SIG-M5 (cell line): ENCODE measurements around the gene LTN1.
"Not testable (repeated sequence)": the region's sequence is repeated elsewhere in the genome, so short reads cannot be mapped to it uniquely, and the experiment has no call there.

Experiments
- DNase-seq: peaks from one replicate; lab custom pipeline; 2025; lab: John Stamatoyannopoulos, UW

Gene LTN1

DNA sequence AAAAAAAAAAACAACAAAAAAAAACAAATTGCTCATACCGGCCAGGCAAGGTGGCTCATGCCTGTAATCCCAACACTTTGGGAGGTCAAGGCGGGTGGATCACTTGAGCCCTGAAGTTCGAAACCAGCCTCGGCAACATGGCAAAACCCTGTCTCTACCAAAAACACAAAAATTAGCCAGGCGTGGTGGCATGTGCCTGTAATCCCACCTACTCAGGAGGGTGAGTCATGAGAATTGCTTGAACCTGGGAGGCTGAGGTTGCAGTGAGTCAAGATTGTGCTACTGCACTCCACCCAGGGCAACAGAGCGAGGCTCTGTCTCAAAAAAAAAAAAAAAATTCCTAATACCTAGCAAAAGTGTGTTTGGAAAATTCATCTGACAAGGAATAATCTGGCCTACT lies 4.5 kb downstream of the LTN1 start:
- not testable (repeated sequence) for DNase-seq

DNA sequence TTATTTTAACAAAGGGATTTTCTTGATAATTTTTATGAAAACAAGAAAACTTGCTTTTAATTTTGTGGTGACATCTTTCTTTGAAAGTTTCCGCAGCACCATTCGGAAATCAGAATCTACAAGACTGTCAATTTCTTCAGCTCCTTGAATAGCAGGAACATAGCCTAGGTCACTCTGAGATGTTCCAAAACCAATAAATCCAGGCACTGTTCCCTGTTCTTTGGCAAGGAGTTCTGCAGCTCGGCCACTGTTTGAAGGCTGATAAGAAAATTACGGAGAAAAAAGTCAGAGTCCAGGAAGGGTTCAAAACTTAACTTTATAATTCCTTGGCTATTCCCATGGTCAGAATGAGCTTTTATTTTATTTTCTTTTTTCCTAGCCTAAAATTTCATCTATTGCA lies 6.0 kb downstream of the LTN1 start:
- DNase-seq, result no peak

DNA sequence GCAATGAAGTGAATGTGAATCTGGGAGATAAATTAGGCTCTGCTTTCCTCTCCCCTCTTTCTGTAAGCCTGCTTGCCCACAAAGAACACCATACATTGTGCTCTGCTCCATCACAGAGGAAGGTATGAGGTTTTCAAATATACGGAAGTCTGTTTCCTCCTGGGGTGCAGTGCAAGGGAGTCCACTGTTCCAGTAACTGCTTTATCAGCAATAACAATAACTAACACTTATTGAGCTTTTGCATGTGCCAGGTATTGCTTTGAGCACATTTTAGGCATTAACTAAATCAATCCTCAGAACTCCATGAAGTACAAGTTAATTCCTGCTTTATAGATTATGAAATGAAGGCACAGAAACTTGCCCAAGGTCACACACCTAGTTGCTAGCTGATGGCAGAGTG lies 10.0 kb downstream of the LTN1 start:
- DNase-seq, result no peak

DNA sequence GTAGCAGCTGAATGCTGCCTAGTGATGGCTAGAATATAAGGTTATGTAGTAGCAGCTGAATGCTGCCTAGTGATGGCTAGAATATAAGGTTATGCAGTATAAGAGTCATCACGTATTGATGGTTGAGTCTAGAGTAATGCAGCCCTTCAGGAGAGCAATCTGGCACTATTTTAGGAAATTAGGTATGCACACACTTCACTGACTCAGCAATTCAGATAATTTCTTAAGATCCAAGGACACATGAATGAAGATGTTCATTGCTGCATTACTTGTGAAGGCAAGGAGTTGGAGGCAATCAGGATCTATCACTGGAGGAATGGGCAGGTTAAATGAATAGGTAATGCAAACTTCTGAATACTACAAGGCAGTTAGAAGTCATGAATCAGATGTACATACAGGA lies 13.6 kb downstream of the LTN1 start:
- no peak for DNase-seq

DNA sequence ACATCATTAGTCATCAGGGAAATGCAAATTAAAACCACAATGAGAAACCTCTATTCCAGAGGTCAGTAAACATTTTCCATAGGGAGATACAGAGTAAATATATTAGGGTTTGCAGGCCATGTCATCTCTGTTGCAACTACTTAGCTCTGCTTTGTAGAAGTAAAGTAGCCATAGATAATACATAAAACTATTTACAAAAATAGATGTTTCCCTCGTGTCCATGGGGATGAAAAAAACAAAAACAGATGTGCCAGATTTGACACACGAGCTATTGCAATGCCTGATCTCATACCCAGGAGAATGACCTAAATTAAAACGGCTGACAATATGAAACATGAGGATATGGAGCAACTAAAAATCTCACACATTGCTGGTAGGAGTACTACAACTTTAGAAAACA lies 17.3 kb downstream of the LTN1 start:
- DNase-seq, result no peak

DNA sequence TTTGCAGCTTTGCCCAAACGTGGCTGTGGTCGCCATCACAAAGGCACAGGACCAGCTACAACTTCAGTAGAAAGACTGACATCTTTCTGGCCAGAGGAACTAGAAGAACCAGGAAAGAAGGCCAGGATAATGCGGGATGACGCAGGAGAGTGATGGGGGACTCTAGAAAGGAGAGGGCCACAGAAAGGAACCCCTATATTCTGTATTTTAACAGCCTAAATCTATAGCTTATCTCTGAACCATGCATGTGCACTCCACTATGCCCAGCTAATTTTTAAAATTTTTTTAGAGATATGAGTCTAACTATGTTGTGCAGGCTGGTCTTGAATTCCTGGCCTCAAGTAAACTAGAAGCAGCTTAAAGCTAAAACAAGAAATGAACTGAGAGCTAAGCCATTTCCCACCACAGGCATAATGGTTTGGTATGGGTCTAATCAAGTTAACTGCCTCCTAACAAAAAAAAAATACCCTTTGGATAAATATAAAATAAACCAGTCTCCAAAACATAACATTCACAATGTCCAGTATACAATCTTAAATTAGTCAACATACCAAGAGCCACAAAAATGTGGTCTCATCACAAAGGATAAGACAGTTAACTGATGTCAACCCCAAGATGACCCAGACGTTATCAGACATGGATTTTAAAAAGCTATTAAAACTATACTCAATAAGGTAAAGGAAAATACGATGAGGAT lies 18.0 kb downstream of the LTN1 start:
- no peak for DNase-seq

DNA sequence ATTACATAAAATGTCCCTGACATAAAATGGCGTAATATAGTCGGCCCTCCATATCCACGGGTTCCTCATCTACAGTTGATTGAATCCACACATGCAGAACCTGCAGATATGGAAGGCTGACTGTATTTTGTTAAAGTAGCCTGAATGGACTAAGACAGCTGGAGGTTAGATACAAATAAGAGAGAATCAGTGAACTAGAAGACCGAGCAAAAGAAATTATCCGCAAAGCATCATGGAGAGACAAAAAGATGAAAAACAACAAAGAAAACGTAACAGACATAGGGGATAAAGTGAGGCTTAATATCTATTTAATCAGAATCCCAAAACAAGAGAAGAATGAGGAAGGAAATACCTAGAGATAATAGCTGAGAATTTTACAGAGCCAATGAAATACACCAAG lies 20.3 kb downstream of the LTN1 start:
- DNase-seq, result no peak

DNA sequence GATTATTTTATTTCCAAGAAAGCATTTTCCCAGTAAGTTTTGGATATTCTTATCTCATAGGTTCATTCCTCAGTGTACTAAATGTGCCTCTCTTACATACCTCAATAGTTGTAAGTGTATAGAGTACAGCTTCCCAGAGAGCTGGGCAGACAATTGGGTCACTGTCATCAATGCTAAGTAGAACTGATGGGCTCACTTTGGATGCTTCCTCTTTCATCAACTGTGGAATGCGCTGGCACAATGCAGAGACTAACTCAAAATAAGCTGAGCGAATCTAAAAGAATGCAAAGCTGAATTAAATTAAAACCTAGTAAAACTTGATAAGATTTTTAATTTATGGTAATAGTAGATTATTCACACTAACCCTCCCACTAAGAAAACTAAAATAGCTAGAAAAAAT lies 21.5 kb downstream of the LTN1 start:
- DNase-seq, result no peak

DNA sequence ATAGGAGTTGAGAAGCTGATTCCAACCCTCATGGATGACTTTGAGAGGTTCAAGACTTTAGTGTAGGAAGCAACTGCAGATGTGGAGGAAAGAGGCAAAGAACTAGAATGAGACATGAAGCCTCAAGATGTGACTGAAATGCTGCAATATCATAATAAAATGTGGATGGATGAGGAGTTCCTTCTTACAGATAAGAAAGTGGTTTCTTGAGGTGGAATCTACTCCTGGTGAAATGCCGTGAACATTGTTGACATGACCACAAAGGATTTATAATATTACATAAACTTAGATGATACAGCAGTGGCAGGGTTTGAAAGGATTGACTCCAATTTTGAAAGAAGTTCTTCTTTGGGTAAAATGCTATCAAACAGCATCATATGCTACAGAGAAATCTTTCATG lies 28.8 kb downstream of the LTN1 start:
- no peak for DNase-seq

DNA sequence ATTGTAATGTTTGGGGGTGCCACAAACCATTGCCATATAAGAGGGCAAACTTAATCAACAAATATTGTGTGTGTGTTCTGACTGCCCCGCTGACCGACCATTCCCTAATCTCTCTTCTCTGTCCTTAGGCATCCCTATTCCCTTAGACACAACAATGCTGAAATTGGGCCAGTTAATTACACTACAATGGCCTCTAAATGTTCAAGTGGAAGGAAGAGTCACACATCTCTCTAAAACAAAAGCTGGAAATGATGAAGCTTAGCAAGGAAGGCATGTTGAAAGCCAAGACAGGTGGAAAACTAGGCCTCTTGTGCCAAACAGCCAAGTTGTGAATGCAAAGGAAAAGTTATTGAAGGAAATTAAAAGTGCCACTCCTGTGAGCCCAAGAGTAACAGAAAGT lies 30.2 kb downstream of the LTN1 start:
- DNase-seq, result no peak

DNA sequence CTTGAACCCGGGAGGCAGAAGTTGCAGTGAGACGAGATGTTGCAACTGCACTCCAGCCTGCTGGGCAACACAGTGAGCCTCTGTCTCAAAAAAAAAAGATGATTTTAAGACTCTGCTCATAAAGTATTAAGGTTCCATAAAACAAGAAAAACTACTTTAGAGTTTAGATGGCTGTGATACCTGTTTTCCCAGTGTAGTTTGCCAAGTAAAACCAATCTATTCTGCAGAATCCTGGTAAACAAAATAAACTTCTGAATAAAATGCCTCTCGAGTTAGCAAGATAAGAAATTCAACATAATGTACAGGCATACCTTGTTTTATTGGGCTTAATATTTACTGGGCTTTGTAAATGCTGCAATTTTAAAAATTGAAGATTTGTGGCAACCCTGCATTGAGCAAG lies 30.8 kb downstream of the LTN1 start:
- DNase-seq, result no peak

DNA sequence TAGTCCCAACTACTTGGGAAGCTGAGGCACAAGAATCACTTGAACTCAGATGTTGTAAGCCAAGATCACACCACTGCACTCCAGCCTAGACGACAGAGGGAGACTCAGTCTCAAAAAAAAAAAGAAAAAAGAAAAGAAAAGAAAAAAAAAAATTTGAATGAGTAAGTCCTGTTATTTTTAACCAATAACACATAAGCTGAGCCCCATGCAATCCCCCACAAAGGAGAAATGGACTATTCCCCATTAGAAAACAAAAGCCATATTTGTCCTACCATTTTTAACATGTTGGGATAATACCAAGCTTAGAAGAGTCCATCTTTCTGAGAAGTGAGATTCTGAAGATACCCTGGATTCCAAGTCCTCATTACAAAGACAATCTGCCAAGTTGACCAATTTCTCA lies 32.4 kb downstream of the LTN1 start:
- DNase-seq, result no peak

DNA sequence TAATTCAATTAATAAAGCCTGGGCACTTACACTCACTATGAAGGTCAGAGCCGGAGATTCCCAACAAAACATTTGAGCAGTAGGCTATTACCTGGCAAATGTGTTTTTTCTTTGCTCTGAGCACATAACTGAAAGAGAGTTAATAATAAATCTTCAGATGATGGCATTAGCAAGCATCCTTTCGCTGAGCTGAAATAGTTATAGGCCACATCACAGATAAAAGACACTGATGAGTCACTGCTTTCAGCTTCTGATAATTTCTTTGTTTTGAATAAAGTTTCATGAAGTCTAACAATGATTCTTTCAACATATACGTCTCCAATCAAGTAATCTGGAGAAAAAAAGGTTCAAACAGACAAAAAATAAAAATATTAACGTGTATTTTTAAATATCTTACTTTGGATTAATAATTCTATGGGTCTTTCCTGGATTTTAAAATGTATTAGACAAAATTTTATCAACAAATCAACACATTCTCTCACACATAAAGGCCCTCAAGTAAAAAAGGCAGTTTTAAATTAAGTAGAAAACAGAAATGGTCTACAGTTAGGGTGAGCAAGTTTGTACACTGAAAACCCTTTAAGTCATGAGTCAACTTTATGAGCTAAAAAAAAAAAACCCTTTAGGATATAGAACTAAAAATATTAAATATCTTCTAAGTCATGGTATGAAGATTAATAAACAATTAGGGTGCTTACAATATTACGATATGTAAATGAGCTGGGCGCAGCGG lies 33.1 kb downstream of the LTN1 start:
- no peak for DNase-seq

DNA sequence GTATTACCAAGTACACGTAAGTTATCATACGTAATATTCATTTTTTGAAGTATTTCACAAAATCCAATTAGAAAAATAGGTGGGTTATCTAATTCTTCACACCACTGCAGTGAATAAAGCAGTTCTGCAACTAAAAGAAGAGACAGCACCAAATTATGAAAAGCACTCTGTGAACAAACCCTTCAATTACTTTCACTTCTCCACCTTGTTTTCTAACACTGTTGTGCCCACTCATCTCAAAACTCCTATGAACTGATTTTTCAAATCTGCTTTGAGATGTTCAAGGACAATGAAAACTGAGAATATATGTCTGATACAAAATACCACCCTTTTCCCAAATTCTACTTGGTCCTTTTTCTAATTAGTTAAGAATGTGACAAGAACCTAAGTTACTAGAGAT lies 39.4 kb downstream of the LTN1 start:
- no peak for DNase-seq

DNA sequence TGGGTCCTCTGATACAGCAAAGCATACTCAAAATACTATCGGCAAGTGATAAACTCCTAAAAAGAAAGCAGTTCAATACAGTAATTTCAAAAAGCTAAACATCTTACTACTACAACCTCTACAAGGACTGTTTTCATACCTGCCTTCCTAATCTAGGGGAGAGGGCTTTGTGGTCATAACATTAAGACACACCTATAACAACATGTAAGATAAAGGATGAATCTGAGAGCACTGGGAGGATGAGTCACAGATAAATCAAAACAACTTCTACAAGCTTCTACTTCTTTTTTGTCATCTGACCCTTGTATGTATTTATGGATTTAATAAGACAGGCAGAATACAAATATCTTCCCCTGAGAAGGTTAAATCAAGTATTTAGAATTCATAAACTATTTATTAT lies 40.0 kb downstream of the LTN1 start:
- no peak for DNase-seq

DNA sequence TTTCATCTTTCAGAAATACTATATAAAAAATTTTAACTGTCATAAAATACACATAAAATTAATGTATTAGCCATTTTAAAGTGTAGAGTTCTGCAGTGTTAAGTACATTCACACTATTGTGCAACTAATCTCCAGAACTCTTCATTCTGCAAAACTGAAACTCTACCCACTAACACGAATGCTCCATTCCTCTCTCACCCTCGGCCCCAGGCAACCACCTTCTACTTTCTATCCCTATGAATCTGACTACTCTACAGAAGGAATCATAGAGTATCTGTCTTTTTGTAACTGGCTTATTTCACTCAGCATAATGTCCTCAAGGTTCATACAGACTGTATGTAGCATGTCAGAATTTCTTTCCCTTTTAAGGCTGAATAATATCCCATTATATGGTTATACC lies 43.4 kb downstream of the LTN1 start:
- no peak for DNase-seq

DNA sequence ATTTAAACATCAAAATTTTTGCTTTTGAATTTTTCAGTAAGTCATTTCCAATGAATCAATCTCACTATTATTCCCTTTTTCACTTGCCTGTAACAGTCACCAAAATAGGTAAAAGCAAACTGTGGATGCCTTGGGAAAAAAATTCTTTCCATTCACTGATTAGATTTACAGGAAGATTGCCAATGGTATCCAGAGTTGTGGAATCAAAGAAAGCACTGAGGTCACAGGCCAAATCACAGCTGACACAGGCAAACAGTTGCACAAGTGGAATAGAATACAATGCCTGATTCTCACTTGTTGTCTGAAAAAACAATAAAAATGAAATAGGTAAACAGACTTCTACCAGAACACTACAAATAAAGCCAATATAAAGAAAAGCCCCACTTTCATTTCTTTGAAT lies 48.4 kb downstream of the LTN1 start:
- no peak for DNase-seq

DNA sequence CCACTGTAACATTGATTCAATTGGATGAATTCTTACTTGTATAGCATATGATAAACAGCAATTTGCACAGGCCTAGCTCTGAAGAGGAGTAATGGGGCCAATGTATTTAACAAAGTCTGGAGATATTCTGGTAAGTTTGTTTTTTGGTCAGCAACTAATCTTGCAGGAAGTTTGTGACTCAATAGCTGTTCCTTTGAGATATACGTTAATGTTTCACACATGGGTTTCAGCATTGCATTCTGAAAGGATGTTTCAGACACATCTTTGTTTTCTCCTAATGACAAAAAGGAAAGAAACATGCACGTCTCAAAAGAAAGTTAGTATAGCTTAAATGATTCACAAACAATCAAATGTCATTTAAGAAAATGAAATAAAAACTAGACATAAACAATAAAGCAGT lies 49.0 kb downstream of the LTN1 start:
- DNase-seq, result no peak

DNA sequence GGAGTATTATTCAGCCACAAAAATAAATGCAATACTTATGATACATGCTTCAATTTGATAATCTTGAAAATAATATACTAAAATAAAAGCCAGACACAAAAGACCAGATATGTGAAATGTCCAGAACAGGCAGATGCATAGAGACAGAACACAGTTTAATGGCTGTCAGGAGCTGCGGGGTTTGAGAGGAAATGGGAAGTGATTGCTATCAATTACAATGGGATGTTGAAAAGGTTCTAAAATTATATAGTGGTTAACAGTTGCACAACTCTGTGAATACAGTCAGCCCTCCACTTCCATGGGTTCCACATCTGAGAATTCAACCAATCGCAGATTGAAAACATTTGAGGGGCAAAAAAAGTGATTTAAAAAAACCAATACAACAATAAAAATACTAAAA lies 54.0 kb downstream of the LTN1 start:
- peak; percentile 32 for DNase-seq

DNA sequence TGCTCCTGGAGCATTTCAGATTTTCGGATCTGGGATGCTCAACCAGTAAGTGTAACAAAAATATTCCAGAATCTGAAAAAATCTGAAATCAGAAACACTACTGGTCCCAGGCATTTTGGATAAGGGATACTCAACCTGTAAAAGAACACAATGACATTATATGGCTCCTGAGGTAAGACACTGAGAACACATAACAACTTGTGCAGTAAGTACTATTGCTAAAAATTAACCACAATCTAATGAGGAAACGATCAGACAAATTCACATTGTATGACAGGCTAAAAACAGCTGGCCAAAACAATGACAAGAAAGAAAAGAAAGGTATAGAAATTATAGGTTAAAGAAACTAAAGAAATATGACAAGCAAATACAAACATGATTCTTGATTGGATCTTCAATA lies 54.9 kb downstream of the LTN1 start:
- no peak for DNase-seq

DNA sequence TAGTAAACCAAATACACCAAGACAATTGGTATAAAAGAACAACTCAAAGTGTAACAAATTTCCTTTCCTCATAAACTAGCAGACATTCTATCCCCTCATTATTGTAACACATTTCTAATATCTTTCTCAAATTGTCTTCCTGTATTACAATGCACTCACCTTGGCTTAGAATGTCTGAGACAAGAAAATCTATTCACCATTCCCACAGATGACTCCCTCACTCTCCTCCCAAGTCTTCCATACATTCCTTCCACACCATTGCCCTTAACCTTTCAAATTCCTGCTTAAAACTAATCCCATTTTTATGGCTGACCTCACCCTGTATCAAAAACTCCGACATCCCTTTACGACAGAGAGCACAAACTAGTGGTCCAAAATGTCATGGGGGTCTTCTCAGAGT lies 56.0 kb downstream of the LTN1 start:
- no peak for DNase-seq

DNA sequence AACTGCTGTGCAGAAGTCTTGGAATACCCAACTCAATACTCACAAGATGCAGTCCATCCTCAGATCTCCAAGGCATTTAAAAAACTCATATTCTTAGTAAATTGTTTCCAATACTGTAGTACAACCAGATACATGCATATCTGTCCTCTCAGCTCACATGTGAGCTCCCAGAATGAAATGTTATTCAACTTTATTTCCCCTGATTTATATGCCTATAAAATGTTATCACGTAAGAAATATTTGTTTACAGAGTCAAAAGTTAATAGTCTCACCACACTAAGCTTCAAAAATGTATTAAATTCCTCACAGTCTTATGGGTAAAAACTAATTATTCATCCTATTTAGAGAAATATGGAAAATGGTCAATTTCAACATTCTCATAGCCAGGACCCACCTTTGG lies 56.6 kb downstream of the LTN1 start:
- no peak for DNase-seq

DNA sequence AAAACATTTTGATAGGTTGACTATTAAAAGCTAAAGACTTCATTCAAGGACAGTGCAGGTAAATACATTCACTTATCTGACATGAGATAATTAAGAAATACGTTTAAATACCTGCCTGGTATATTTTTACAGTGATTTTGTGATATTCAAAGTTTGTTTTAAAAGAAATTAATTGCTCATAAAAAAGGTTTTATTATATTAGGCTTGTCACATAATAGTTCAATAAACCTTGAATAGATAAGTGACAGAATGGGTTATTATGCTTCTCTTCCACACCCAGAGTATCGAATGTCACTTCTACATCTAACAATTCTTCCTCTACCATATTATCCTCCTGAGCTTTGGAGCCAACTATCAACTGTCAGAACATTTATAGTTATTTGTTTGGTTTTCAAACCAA lies 60.0 kb downstream of the LTN1 start:
- DNase-seq, result no peak

DNA sequence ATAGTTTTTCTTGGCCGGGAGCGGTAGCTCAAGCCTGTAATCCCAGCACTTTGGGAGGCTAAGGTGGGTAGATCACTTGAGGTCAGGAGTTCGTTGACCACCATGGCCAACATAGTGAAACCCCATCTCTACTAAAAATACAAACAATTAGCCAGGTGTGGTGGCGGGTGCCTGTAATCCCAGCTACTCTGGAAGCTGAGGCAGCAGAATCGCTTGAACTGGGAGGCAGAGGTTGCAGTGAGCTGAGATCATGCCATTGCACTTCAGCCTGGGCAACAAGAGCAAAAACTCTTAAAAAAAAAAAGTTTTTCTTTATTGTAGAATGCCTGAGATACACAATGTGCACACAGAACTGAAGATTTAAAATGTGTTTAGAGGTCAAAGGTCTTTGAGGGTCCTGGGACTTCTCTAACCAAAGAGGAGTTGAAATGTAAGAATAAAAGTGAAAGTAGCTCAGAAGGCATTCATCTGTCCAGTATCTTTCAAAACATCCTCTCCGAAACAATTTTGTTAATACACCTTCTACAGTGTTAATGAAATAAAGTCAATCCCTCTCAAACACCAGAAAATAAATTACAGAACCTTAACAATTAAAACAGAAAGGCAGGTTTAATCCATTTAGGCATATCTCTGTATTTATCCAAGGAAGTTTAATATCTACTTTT lies 60.8 kb downstream of the LTN1 start:
- not testable (repeated sequence) for DNase-seq
